NCI-H526 treated with DMSO at 0.1 percent for 48 hours (cell line): ENCODE results near the gene STK4.

ENCODE experiments used
- DNase-seq: peaks from one replicate; lab custom pipeline; 2025; lab: John Stamatoyannopoulos, UW

Gene STK4

GRCh38 chr20:45085867-45086266 lies 119.6 kb downstream of the STK4 start:
- DNase-seq = no peak

GRCh38 chr20:45087097-45087790 lies 120.9 kb downstream of the STK4 start:
- no peak for DNase-seq

- DNase-seq = no peak
Observed at GRCh38 chr20:45087814-45088213, 121.5 kb downstream of the STK4 start.

GRCh38 chr20:45088247-45088646 lies 121.9 kb downstream of the STK4 start:
- DNase-seq = no peak

DNA sequence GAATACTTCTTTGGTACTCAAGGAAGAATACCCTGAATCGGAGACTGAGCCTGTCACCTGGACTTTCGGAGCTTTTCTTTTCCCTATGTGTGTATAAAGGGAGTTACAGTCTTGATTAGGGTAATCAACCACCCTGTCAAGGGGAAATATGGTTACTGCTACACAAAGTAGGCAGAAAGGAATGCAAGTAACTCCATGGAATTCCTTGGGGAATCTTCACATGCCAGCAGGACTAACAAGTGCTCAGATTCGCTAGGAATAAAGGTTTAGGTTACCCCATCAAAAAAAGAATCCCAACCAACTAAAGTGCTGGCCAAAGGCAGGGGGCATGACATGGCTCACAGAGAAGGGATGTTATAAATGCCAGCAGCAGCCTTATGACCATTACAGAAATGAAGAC lies 124.2 kb downstream of the STK4 start:
- no peak for DNase-seq

DNA sequence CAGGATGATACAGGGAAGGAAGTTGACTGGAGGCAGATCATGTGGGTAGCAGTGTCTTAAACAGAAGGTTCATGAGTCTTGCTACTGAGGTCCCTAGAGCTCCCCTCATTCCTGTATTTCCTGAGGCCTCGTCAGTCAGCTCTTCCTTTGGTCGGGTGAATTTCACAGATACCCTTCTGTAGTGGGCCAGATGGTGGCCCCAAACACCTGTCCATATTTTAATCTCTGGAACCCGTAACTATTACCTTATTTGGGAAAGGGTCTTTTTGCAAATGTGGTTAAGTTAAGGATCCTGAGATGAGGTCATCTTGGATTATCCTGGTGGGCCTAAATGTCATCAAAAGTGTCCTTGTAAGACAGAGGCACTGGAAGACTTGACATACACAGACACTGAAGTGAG lies 125.1 kb downstream of the STK4 start:
- DNase-seq = no peak

DNA sequence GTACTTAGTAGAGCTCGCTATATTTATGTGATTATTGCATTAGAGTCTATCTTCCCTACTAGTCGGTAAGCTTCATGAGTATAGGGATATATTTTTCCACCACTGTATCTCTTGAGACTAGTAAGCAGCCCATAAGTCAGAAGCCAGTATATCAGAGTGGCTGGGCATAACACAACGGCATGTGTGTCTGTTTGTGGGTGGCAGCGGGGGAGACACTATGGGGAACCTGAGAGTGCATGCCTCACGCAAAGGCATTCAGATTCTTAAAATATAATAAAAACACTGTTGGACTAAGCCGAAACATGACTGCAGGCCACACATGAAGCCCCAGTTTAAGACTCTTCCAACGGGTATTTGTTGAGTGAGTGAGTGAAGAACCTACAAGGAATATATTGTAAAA lies 126.6 kb downstream of the STK4 start:
- no peak for DNase-seq

DNA sequence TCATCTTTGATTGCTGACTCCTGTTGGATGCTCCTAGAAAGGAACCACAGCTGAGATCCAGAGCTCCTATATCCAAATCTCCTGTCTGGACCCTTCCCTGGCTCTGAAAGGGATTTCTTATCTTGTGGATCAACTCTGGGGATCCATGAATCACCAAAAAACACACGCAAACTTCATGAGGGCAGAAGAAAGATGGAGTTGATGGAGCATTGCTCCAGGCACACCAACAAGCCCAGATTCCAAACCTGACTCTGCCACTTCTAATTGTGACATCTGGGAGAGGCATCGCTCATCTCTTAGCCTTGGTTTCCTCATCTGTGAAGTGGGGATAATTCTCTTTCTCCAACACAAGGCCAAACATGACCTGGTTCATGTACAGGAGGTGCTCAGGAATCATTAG lies 127.9 kb downstream of the STK4 start:
- no peak for DNase-seq

GRCh38 chr20:45094864-45095574 lies 128.7 kb downstream of the STK4 start:
- DNase-seq = no peak

DNA sequence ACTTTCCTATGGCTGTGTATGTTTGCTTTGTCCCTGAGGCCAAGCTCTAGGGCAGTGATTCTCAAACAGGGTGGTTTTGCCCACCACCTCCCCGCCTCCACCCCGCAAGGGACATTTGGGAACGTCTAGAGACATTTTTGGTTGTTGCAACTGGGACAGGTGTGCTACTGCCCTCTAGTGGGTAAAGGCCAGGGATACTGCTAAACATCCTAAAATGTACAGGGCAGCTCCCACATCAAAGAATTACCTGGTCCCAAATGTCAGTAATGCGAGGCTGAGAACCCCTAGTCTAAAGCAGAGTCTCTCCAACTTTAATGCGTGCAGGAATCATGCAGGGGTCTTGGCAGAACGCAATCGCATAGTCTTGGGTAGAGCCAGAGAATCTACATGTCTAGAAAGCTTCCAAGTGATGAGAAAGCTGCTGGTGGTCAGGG lies 129.5 kb downstream of the STK4 start:
- peak; percentile 45 for DNase-seq

- DNase-seq = no peak
Observed at GRCh38 chr20:45096781-45097180, 130.5 kb downstream of the STK4 start.

DNA sequence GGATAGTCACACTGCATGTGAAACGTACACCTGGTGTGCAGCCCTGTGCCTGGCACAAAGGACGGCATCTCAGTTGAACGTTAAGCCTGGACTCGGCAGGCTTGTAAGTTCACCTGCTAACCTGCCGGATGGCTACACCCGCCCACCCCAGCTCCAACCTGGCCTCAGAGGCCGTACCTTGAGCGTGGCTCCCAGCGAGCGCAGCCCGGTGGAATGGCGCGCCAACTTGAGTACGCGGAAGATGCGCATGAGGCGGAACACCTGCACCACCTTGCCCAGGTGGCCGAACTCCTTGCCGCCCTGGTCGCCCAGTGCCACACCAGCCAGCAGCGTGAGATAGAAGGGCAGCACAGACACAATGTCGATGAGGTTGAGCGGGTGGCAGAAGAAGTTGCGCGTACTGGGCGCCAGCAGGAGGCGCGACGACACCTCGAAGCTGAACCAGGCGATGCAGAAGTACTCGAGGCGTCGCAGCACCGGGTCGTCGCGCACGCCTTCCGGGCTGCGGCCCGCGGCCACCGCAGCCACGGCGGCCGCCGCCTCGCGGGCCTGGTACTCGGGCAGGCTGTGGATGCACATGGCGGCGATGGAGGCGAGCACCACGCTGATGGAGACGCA lies 131.3 kb downstream of the STK4 start:
- DNase-seq = no peak

- peak; percentile 13 for DNase-seq
Observed at GRCh38 chr20:45098103-45098773, 131.9 kb downstream of the STK4 start.

DNA sequence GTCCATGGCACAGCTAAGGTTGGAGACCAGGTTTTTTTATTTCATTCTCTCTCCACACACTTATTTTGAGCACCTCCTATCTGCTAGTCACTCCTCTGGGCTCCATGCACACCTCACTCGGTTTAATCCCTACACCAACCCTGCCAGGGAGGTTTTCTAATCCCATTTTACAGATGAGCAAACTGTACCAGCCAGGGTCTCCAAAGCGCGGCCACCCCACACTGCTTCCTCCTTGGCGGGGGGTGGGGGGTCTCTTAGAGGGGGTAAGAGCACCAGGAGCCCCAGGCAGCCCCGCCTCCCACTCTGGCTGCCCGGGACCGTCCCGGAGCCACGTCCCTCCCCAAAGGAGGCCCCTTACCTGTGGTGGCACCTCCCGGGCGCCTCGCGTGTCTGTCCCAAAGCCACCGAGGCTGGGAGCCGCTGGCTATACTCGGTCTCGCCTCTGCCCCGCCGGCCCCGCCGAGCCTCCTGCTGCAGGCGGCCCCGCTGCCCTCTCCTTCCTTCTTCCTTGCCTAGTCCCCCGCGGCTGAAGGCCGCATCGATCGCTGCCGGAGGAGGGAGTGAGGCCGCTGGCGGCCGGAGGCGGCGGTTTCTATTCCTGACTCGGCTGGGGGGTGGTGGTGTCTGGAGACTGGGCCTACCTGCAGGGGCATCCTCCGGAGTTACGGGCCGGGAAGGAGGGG lies 134.4 kb downstream of the STK4 start, which contains the start of gene KCNS1:
KCNS1 (minus strand) TSS at position 565 of the 683 bp plus-strand sequence. CDS start 1,891 bp downstream, outside the sequence.
- DNase-seq = no peak

DNA sequence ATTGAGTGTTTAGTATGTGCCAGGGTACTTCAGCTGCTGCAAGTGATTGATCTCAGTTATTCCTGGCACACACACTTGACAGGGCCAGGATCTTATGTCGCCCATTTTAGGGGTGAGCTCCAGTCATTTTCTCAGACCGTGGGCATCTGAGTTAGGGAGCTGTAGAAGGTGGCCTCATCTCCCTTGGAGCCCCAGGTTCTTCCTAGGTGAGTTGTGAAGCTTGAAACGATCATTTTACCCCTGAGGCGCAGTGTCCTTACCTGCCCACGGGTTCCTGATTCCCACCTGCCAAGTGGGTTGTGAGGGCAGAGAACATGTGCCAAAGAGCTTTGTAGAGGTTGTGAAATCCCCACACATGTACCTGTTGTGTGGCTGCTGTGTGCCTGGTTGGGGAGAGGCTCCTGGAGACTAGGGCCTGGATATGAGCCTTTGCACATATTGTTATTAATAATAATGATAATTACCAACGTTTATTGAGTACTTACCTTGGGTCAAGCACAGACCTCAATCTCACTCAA lies 135.1 kb downstream of the STK4 start:
- no peak for DNase-seq

DNA sequence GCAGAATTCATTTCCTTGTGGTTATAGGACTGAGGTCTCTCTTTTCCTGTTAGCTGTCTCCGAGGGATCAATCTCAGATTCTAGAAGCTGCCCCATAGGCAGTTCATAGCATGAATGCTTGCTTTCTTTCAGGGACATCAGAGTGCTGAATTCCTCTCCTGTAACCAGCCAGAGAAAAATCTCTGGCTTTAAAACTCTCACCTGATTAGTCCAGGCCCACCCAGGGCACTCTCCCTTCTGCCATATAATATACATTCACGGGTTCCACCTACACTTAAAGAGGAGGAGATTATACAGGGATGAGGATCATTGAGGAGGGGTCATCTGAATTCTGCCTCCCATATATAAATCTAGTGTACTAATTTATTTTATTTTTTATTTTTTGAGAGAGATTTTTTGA lies 136.8 kb downstream of the STK4 start:
- no peak for DNase-seq

DNA sequence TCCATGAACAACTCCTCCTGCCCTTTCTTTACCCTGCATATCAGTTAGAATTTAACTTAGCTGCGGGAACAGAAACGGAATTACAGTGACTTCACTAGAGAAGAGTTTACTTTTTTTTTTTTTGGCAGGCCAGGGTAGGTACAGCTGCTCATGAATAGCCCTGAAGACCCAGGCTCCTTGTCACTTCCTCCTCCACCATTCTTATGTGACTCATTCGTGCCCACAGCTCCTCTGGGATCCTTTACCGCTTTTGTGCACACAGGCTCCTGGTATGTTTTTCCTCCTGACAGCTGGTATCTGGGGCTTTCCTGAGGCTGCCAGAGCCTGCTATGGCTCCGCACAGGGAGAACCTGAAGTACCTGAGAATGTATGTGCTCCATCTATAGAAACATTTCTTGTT lies 138.5 kb downstream of the STK4 start:
- DNase-seq = no peak

GRCh38 chr20:45105317-45105716 lies 139.0 kb downstream of the STK4 start:
- DNase-seq = no peak

DNA sequence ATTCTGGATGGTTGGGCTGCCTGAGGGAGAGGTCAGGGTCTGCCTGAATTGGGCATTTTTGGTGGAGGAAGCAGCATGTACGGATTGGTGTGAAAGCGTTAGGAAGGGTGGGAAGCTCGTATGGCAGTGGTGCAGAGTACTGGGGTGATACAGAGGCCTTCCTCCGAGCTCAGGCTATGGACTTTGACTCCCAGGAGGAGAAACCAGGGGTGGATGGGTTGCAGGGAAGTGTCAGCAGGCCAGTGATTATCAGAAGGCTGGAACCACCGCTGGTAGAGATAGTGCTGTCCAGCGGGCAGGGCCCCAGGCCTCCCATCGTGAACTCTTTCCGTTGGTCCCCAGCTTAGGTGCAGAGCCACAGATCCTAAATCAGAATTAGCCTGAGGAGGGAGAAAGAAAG lies 143.3 kb downstream of the STK4 start:
- no peak for DNase-seq

- DNase-seq = no peak
Observed at GRCh38 chr20:45110301-45110700, 144.0 kb downstream of the STK4 start.

DNA sequence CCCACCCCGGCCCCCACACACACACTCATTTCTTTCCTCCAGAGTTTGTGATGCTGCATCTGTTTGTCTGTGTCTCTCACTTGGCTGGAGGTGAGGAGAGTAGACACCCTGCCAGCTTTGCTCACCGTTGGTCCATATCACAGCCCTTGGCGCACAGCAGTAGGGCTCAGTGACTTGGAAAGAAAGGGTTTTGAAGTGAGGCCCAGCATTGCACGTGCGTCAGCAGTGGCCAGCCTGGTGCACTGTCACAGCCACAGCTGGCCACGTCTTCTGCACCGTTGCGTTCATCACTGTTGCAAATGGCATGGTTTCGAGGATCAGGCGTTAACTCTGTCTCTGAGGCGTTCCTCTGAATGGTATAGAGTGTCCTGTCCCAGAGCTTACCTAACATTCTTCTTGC lies 145.0 kb downstream of the STK4 start:
- no peak for DNase-seq
